DMS 273 (cell line): Measurements from ENCODE around the gene C20orf202.
"Not testable (repeated sequence)": the region's sequence is repeated elsewhere in the genome, so short reads cannot be mapped to it uniquely, and the experiment has no call there.

Source experiments
- DNase-seq: peaks from one replicate; lab custom pipeline; 2025; ENCODE audit not compliant: unreplicated experiment; lab: John Stamatoyannopoulos, UW

C20orf202 gene

GRCh38 chr20:1242530-1242929, 39.3 kb downstream of the C20orf202 start:
- no peak for DNase-seq

- no peak for DNase-seq
Measured at GRCh38 chr20:1245578-1245977, 42.3 kb downstream of the C20orf202 start.

GRCh38 chr20:1247689-1248088, 44.4 kb downstream of the C20orf202 start:
- no peak for DNase-seq

GRCh38 chr20:1250282-1250681, 47.0 kb downstream of the C20orf202 start:
- not testable (repeated sequence) for DNase-seq

GRCh38 chr20:1252416-1252815, 49.2 kb downstream of the C20orf202 start:
- DNase-seq: no peak

GRCh38 chr20:1254254-1254653, 51.0 kb downstream of the C20orf202 start:
- DNase-seq: no peak

- no peak for DNase-seq
Measured at GRCh38 chr20:1255675-1256074, 52.4 kb downstream of the C20orf202 start.
